Loucy (cell line): Measurements from ENCODE around the gene PSD2.

Experiments
- H2AFZ ChIP-seq: fragments of 200-600 bp; sonication (generic); 2 replicates; pipeline ENCODE4 v1.6.0; 2016; ENCODE audit warnings: antibody characterized with exemption, mild to moderate bottlenecking, low read length, moderate library complexity
- H3F3A ChIP-seq: fragments of 200-600 bp; 2 replicates; pipeline ENCODE4 v1.6.0; 2016; ENCODE audit warnings: antibody characterized with exemption, low read depth, mild to moderate bottlenecking
- H3K27me3 ChIP-seq: fragments of 200-600 bp; sonication (generic); 2 replicates; pipeline ENCODE4 v1.6.1; 2014; ENCODE audit warnings: low read length, mild to moderate bottlenecking; ENCODE audit not compliant: insufficient read depth, poor library complexity, severe bottlenecking
- H3K36me3 ChIP-seq: fragments of 200-600 bp; sonication (generic); 2 replicates; pipeline ENCODE4 v1.6.1; 2016; ENCODE audit warnings: low read length; ENCODE audit not compliant: insufficient read depth
- H3K4me1 ChIP-seq: fragments of 200-600 bp; sonication (generic); 2 replicates; pipeline ENCODE4 v1.5.1; 2014; ENCODE audit warnings: low read length, mild to moderate bottlenecking; ENCODE audit not compliant: insufficient read depth, poor library complexity, severe bottlenecking
- H3K4me2 ChIP-seq: fragments of 200-600 bp; sonication (generic); 2 replicates; pipeline ENCODE4 v1.6.0; 2014; ENCODE audit warnings: antibody characterized with exemption, low read length, low read depth, mild to moderate bottlenecking; ENCODE audit not compliant: poor library complexity, severe bottlenecking
- H3K4me3 ChIP-seq: fragments of 200-600 bp; sonication (generic); 2 replicates; pipeline ENCODE4 v1.5.1; 2014; ENCODE audit warnings: low read length, mild to moderate bottlenecking, mixed read lengths; ENCODE audit not compliant: poor library complexity, severe bottlenecking
- H3K79me2 ChIP-seq: fragments of 200-600 bp; sonication (generic); 2 replicates; pipeline ENCODE4 v1.6.1; 2014; ENCODE audit warnings: low read length; ENCODE audit not compliant: insufficient read depth
- H3K9ac ChIP-seq: fragments of 200-600 bp; sonication (generic); 2 replicates; pipeline ENCODE4 v1.6.0; 2014; ENCODE audit warnings: mild to moderate bottlenecking, low read depth, low read length, moderate library complexity; ENCODE audit not compliant: poor library complexity, severe bottlenecking
- H3K9me2 ChIP-seq: fragments of 200-600 bp; sonication (generic); replicated peaks from 2 replicates; pipeline ENCODE4 v1.6.1; 2016; ENCODE audit warnings: low read depth, low read length, mixed read lengths
- H3K9me3 ChIP-seq: fragments of 200-600 bp; sonication (generic); 2 replicates; pipeline ENCODE4 v1.6.1; 2014; ENCODE audit warnings: mild to moderate bottlenecking, antibody characterized with exemption, low read length, low read depth; ENCODE audit not compliant: insufficient read depth
- H4K20me1 ChIP-seq: fragments of 200-600 bp; sonication (generic); 2 replicates; pipeline ENCODE4 v1.6.0; 2014; ENCODE audit warnings: antibody characterized with exemption, low read length, mild to moderate bottlenecking; ENCODE audit not compliant: insufficient read depth, poor library complexity, severe bottlenecking
- CTCF ChIP-seq: fragments of 200-600 bp; sonication (generic); conservative IDR thresholded peaks from 2 replicates; pipeline ENCODE4 v1.5.1; 2014; ENCODE audit warnings: mild to moderate bottlenecking, antibody characterized with exemption, low read length
- EZH2phosphoT487 ChIP-seq: fragments of 200-600 bp; IDR thresholded peaks from 2 replicates; pipeline ENCODE4 v1.6.1; 2018; ENCODE audit warnings: antibody characterized with exemption, mild to moderate bottlenecking, moderate library complexity, borderline replicate concordance

Gene PSD2

GRCh38 chr5:139842321-139842720, 46.7 kb downstream of the PSD2 start:
- Histone ChIP-seq H3K27me3 (peaks cover 11% of the 10 kb centered on the region), H3K36me3 (no peaks in the 10 kb centered on the region)

GRCh38 chr5:139843991-139844390, 48.4 kb downstream of the PSD2 start:
- peaks cover 3% of the 10 kb centered on the region for H3K4me1 ChIP-seq
- H2AFZ ChIP-seq: no peak overlapping the region
- H3K4me3 ChIP-seq: no peak overlapping the region
- no peaks in the 10 kb centered on the region for H4K20me1 ChIP-seq
- H3K9me3 ChIP-seq: no peaks in the 10 kb centered on the region
- H3F3A ChIP-seq: no peaks in the 10 kb centered on the region
- H3K9me2 ChIP-seq: no peaks in the 10 kb centered on the region
- no peak for TF ChIP-seq EZH2phosphoT487
- TF ChIP-seq CTCF: no peak
- H3K9ac ChIP-seq: no peak overlapping the region
- no peak overlapping the region for H3K4me2 ChIP-seq
- no peaks in the 10 kb centered on the region for H3K36me3 ChIP-seq
- peaks cover 11% of the 10 kb centered on the region for H3K27me3 ChIP-seq
- no peaks in the 10 kb centered on the region for H3K79me2 ChIP-seq

More at GRCh38 chr5:139842321-139842720, 46.7 kb downstream of the PSD2 start:
- Histone ChIP-seq H3K4me1 (no peaks in the 10 kb centered on the region), H3K4me3 (no peak overlapping the region), H3K79me2 (no peaks in the 10 kb centered on the region), H4K20me1 (no peaks in the 10 kb centered on the region), H3K9me3 (no peaks in the 10 kb centered on the region), H2AFZ (no peak overlapping the region), H3K9ac (no peak overlapping the region), H3F3A (no peaks in the 10 kb centered on the region), H3K9me2 (no peaks in the 10 kb centered on the region), H3K4me2 (no peak overlapping the region)
- TF ChIP-seq CTCF (no peak), EZH2phosphoT487 (no peak)

- H3K36me3 ChIP-seq: no peaks in the 10 kb centered on the region
- H4K20me1 ChIP-seq: no peaks in the 10 kb centered on the region
- H3K9ac ChIP-seq: no peak overlapping the region
- no peaks in the 10 kb centered on the region for H3K9me2 ChIP-seq
- peaks cover 3% of the 10 kb centered on the region for H3K4me1 ChIP-seq
- H3K27me3 ChIP-seq: peaks cover 11% of the 10 kb centered on the region
- no peak overlapping the region for H3K4me3 ChIP-seq
- no peaks in the 10 kb centered on the region for H3K79me2 ChIP-seq
- H2AFZ ChIP-seq: no peak overlapping the region
- H3K9me3 ChIP-seq: no peaks in the 10 kb centered on the region
- no peak overlapping the region for H3K4me2 ChIP-seq
- H3F3A ChIP-seq: no peaks in the 10 kb centered on the region
- TF ChIP-seq EZH2phosphoT487 (no peak), CTCF (peak; percentile 89)
Observed at GRCh38 chr5:139844472-139845145, 49.0 kb downstream of the PSD2 start.
